IMR-90 (cell line): Measurements from ENCODE around the gene PLAGL1. TPM values are rescaled to one million over a fixed set of nuclear protein-coding genes. Genes with fewer than 3 reads are reported as not detected.
A peak's percentile ranks its signal among the peaks of the same experiment; 100 is the strongest.

Experiments used
- ATAC-seq: fragments of 200-7000 bp; cut with Tn5 transposase; 2 replicates; pipeline ENCODE4 v1.9.1; 2020; ENCODE audit warnings: low read depth, mild to moderate bottlenecking, moderate library complexity
- BruUV-seq: library from RNA; stranded (reverse); fragments of 400-500 nt; replicated peaks from 2 replicates; lab custom pipeline; 2021; lab: Mats Ljungman, UMichigan
- CTCF ChIA-PET: fragments of 300-600 bp; formaldehyde crosslinking; extraction: SDS; loops from one replicate; lab custom pipeline; 2021; ENCODE audit warnings: antibody characterized with exemption; lab: Yijun Ruan, JAX
- POLR2A ChIA-PET: fragments of 300-600 bp; sonication (Branson Sonifier 250); formaldehyde crosslinking; loops from one replicate; lab custom pipeline; 2022; ENCODE audit warnings: antibody characterized with exemption; ENCODE audit not compliant: unreplicated experiment; lab: Charles Lee
- DNase-seq: peaks from one replicate; pipeline ENCODE4 v3.0.0; 2013
- H2AFZ ChIP-seq: replicated peaks from 2 replicates; pipeline ENCODE3; 2013; ENCODE audit warnings: low read length, mild to moderate bottlenecking; ENCODE audit not compliant: poor library complexity
- H2AK5ac ChIP-seq: 2 replicates; pipeline ENCODE4 v1.6.1; 2013; ENCODE audit warnings: low read depth, low read length, inconsistent platforms
- H2AK9ac ChIP-seq: replicated peaks from 2 replicates; pipeline ENCODE3; 2013; ENCODE audit warnings: mild to moderate bottlenecking, low read depth, low read length, moderate library complexity; ENCODE audit not compliant: poor library complexity
- H2BK120ac ChIP-seq: 2 replicates; pipeline ENCODE4 v1.6.1; 2013; ENCODE audit warnings: low read depth, low read length, inconsistent platforms
- H2BK15ac ChIP-seq: 3 replicates; pipeline ENCODE4 v1.6.1; 2013; ENCODE audit warnings: low read depth, low read length, inconsistent platforms
- H2BK20ac ChIP-seq: 2 replicates; pipeline ENCODE4 v1.6.1; 2013; ENCODE audit warnings: low read depth, mild to moderate bottlenecking, inconsistent platforms, low read length, moderate library complexity
- H2BK5ac ChIP-seq: 2 replicates; pipeline ENCODE4 v1.6.1; 2013; ENCODE audit warnings: mild to moderate bottlenecking, low read depth, low read length, inconsistent platforms; ENCODE audit not compliant: poor library complexity, severe bottlenecking
- H3K14ac ChIP-seq: replicated peaks from 2 replicates; pipeline ENCODE4 v1.6.1; 2013; ENCODE audit warnings: low read depth, low read length, inconsistent platforms
- H3K18ac ChIP-seq: 2 replicates; pipeline ENCODE4 v1.6.1; 2013; ENCODE audit warnings: low read depth, low read length, control low read depth
- H3K23ac ChIP-seq: 2 replicates; pipeline ENCODE4 v1.6.1; 2013; ENCODE audit warnings: low read depth, low read length, inconsistent platforms
- H3K27ac ChIP-seq: 2 replicates; pipeline ENCODE4 v1.5.1; 2013; ENCODE audit warnings: mild to moderate bottlenecking, control low read depth, low read length; ENCODE audit not compliant: insufficient read depth
- H3K27me3 ChIP-seq: 2 replicates; pipeline ENCODE4 v1.6.1; 2013; ENCODE audit warnings: low read length; ENCODE audit not compliant: control insufficient read depth, insufficient read depth
- H3K36me3 ChIP-seq: 2 replicates; pipeline ENCODE4 v1.6.1; 2013; ENCODE audit warnings: low read length, mixed read lengths; ENCODE audit not compliant: control insufficient read depth, insufficient read depth
- H3K4ac ChIP-seq: 2 replicates; pipeline ENCODE4 v1.6.1; 2013; ENCODE audit warnings: low read depth, low read length, inconsistent platforms
- H3K4me1 ChIP-seq: 2 replicates; pipeline ENCODE4 v1.6.1; 2013; ENCODE audit warnings: low read length, mixed read lengths; ENCODE audit not compliant: control insufficient read depth, insufficient read depth
- H3K4me2 ChIP-seq: 2 replicates; pipeline ENCODE4 v1.6.1; 2013; ENCODE audit warnings: low read depth, mild to moderate bottlenecking, control low read depth, low read length, moderate library complexity
- H3K4me3 ChIP-seq: 2 replicates; pipeline ENCODE4 v1.5.1; 2013; ENCODE audit warnings: low read depth, mild to moderate bottlenecking, control low read depth, low read length, moderate library complexity; ENCODE audit not compliant: insufficient read depth
- H3K56ac ChIP-seq: 2 replicates; pipeline ENCODE4 v1.6.1; 2013; ENCODE audit warnings: low read length, inconsistent platforms; ENCODE audit not compliant: insufficient read depth; ENCODE audit errors: extremely low read depth
- H3K79me1 ChIP-seq, 2 experiments: 2 replicates each; pipeline ENCODE4 v1.6.1; 2013; ENCODE audit warnings: low read length in 2 of 2, inconsistent platforms in 1 of 2, low read depth in 1 of 2
- H3K9ac ChIP-seq: 2 replicates; pipeline ENCODE4 v1.6.1; 2013; ENCODE audit warnings: low read depth, low read length, control low read depth
- H3K9me1 ChIP-seq: 2 replicates; pipeline ENCODE4 v1.6.1; 2013; ENCODE audit warnings: low read length, inconsistent platforms; ENCODE audit not compliant: insufficient read depth
- H3K9me3 ChIP-seq: 2 replicates; pipeline ENCODE4 v1.6.1; 2013; ENCODE audit warnings: low read length; ENCODE audit not compliant: control insufficient read depth, insufficient read depth
- H4K20me1 ChIP-seq: 2 replicates; pipeline ENCODE4 v1.6.1; 2013; ENCODE audit warnings: low read length, inconsistent platforms; ENCODE audit not compliant: insufficient read depth
- H4K5ac ChIP-seq: 2 replicates; pipeline ENCODE4 v1.6.1; 2013; ENCODE audit warnings: mild to moderate bottlenecking, low read depth, low read length, control low read depth
- H4K8ac ChIP-seq, 2 experiments: 2 replicates each; pipeline ENCODE4 v1.6.1; 2013; ENCODE audit warnings: low read depth in 2 of 2, low read length in 2 of 2, control low read depth in 1 of 2, inconsistent platforms in 1 of 2
- H4K91ac ChIP-seq: 2 replicates; pipeline ENCODE4 v1.6.1; 2013; ENCODE audit warnings: low read depth, low read length, inconsistent platforms; ENCODE audit not compliant: insufficient read depth
- MAFK ChIP-seq: IDR thresholded peaks from 2 replicates; pipeline ENCODE4 v1.6.1; 2012; ENCODE audit warnings: low read depth, low read length, improper control_type of control experiment
- MAZ ChIP-seq: IDR thresholded peaks from 2 replicates; pipeline ENCODE4 v1.6.1; 2012; ENCODE audit warnings: low read depth, mild to moderate bottlenecking, low read length, improper control_type of control experiment, moderate library complexity, borderline replicate concordance
- WGBS, 2 experiments: methylation state at CpG; one replicate each; pipeline versions ENCODE4 v1.1.5 to v1.1.7; 2013; ENCODE audit warnings: missing lambda C conversion rate in 2 of 2; ENCODE audit not compliant: insufficient read length in 1 of 2; ENCODE audit errors: extremely low coverage in 2 of 2; 5-methylcytosine and 5-hydroxymethylcytosine counted together
- dilution Hi-C: fragments of 300-500 bp; cut with HindIII; formaldehyde crosslinking; loops from one replicate; pipeline ENCODE4 v1.14.3; 2018; ENCODE audit warnings: low sequenced_read_pairs; ENCODE audit not compliant: unreplicated experiment
- in situ Hi-C: fragments of 300-500 bp; cut with MboI; formaldehyde crosslinking; loops from 3 replicates; pipeline ENCODE4 v1.14.3; 2019; ENCODE audit warnings: low sequenced_read_pairs, inconsistent platforms, mixed read lengths
- intact Hi-C: fragments of 100-400 bp; cut with micrococcal nuclease; formaldehyde crosslinking; loops from 2 replicates; pipeline ENCODE4 v1.10.0; 2022
- polyA plus RNA-seq, 3 experiments: library from polyadenylated mRNA; depleted of rRNA; stranded (reverse); fragments of >200 nt; gene quantifications; 2 replicates each; pipeline ENCODE4 v1.2.3, GENCODE V29; 2012; ENCODE audit warnings: low replicate concordance in 1 of 3
- total RNA-seq: library from RNA; depleted of rRNA; stranded (reverse); fragments of >200 nt; gene quantifications from 2 replicates; pipeline ENCODE4 v1.2.3, GENCODE V29; 2012

The PLAGL1 gene
- total and polyA plus RNA-seq, 2 of the 4 experiments (the other 2 are of a cell fraction) = 23.3 to 73.8 TPM

DNA sequence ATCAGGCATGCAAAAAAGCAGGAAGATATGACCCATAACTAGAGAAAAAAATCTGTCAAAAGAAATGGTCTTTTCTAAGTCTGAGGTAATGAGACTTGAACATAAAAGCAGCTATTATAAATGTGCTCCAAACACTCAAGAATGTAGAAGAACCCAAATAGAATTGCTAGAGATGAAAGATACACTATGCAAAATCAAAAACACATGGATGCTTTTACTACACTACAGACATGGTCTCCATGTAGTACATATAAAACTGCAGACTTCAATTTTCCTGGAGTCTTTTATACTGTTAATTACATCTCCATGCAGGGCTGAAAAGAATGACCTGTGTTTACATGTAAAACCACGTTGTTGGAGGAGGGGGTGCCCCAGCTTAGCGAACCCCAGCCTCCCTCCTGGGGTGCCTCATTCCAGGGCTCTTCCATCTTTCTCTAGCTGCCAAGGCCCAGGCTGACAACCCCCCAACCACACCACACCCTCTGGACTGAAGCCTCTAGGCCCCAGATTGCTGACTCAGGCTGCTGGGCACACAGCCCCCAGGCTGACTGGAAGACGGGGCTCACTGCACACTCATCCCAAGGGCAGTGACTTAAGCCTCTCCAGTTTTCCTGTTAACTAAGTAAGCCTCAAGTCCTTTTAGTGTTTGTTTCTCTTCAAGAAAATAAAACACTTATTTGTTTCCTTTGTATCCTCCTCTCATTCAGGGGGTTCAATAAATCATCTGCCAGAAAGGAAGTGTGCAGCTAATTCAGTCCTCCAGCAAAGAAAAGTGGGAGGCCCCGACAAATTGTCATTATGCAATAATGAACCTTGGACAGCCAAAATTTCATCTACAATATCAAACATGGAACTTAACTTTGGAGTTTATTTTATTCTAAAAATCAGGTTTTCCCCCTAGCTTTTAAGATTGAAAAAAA is 26.0 kb upstream of the PLAGL1 start:
- BruUV-seq = no TSS peak
- Histone ChIP-seq H2AK5ac (no peak overlapping the region), H3K14ac (no peak overlapping the region), H2BK5ac (no peak overlapping the region), H2AFZ (peak overlapping the region; percentile 70), H3K56ac (no peak overlapping the region), H2AK9ac (peak overlapping the region; percentile 69), H3K4me2 (no peak overlapping the region), H3K9me3 (peaks cover 3% of the 10 kb centered on the region), H2BK15ac (no peak overlapping the region), H4K91ac (no peak overlapping the region), H3K27me3 (no peaks in the 10 kb centered on the region), H3K36me3 (no peaks in the 10 kb centered on the region), H3K23ac (no peak overlapping the region), H3K79me1 (no peaks in the 10 kb centered on the region), H4K5ac (no peak overlapping the region), H3K27ac (no peak overlapping the region), H4K20me1 (no peaks in the 10 kb centered on the region), H3K4me3 (no peak overlapping the region), H2BK120ac (no peak overlapping the region), H3K9ac (no peak overlapping the region), H3K9me1 (no peaks in the 10 kb centered on the region), H3K4ac (no peak overlapping the region), H3K18ac (no peak overlapping the region), H3K4me1 (peaks cover 2% of the 10 kb centered on the region; the same call in 1 of the 2 replicates), H2BK20ac (no peak overlapping the region), H4K8ac (no peak overlapping the region)
- TF ChIP-seq MAZ (no peak), MAFK (peak; percentile 81)
- in situ Hi-C loops = no loop called here
- dilution Hi-C loops = no loop called here
- ChIA-PET POLR2A (no interaction called here), CTCF (interaction anchor here (0.6 kb wide), 1 partner anchor 9 kb away, joined by 5 read pairs; no protein-coding TSS in a partner anchor)
- intact Hi-C loops = no loop called here
- peak; percentile 83 for ATAC-seq
- WGBS, 2 experiments = no CpG with 5 or more reads among the region's 4 CpGs
- DNase-seq = peak; percentile 69
